Endothelial cell of umbilical vein (primary cell): ENCODE data around the gene SMAD7.

Experiments
- CTCF ChIP-seq, 2 donors: IDR thresholded peaks; 1 replicate in 1 of 2; 2 replicates in 1 of 2; pipeline ENCODE4 v1.5.1; 2011; ENCODE audit warnings: low read length in 2 of 2, mild to moderate bottlenecking in 2 of 2, moderate library complexity in 2 of 2, control low read depth in 1 of 2, inconsistent platforms in 1 of 2, low read depth in 1 of 2; ENCODE audit not compliant: insufficient read depth in 1 of 2; ENCODE audit errors: extremely low read depth in 1 of 2
- EZH2 ChIP-seq: IDR thresholded peaks from 2 replicates; pipeline ENCODE4 v1.6.1; 2012; ENCODE audit warnings: borderline replicate concordance, low read depth, mild to moderate bottlenecking, moderate library complexity, low read length, inconsistent platforms; ENCODE audit not compliant: severe bottlenecking
- GATA2 ChIP-seq: IDR thresholded peaks from 2 replicates; pipeline ENCODE4 v1.7.0; 2011; ENCODE audit warnings: low read depth, mild to moderate bottlenecking, moderate library complexity, mixed read lengths, low read length; ENCODE audit not compliant: insufficient read length, insufficient read depth
- MAX ChIP-seq: IDR thresholded peaks from 2 replicates; pipeline ENCODE4 v1.6.1; 2011; ENCODE audit not compliant: insufficient read depth, insufficient read length
- POLR2A ChIP-seq: IDR thresholded peaks from 2 replicates; pipeline ENCODE4 v1.6.1; 2012; ENCODE audit warnings: low read depth, mild to moderate bottlenecking, control low read depth, low read length
- POLR2AphosphoS5 ChIP-seq: IDR thresholded peaks from 2 replicates; pipeline ENCODE4 v1.6.1; 2012; ENCODE audit warnings: low read depth, mild to moderate bottlenecking, control low read depth, low read length, moderate library complexity; ENCODE audit not compliant: insufficient read depth

DNA sequence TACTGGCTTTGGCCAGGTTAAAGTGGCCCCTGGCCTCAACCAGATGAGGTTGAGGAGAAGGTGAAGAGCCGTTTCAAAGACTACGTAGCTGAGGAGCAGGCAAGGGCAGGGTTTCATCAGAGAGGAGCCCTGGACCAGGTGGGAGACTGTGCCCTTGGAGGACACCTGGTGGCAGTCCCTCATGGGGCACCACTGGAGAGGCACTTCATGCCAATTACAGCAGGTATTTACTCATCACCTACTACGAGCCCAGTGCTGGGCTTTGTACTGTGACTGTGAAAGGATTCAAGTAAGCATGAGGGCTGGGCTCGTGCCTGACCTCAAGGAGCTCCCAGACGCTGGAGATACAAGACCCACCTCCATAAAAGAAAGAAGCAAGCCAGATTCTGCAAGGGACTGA is 37.6 kb downstream of the SMAD7 start:
- TF ChIP-seq CTCF (IDR thresholded peaks at IDR 0.05; ENCODE audit: extremely low read depth in 1 of 2, insufficient read depth in 1 of 2, low read depth in 1 of 2, low read length in 2 of 2) (no peak), MAX (no peak), POLR2A (no peak), GATA2 (no peak), POLR2AphosphoS5 (no peak), EZH2 (no peak)
